Thymus (tissue), 11 donors: ENCODE measurements around the gene VTI1B. TPM values are rescaled to one million over a fixed set of nuclear protein-coding genes. Genes with fewer than 3 reads are reported as not detected.

Source experiments
- DNase-seq, 9 donors: peaks; one replicate each; pipeline ENCODE4 v3.0.0-alpha.2; 2013; ENCODE audit warnings: low spot score in 9 of 9, low read depth in 6 of 9, missing footprints in 1 of 9
- H3K27ac ChIP-seq, 2 donors: one replicate each; pipeline ENCODE4 v1.5.1; 2013; ENCODE audit warnings: control low read depth in 1 of 2, low read depth in 1 of 2, low read length in 1 of 2, mild to moderate bottlenecking in 1 of 2, moderate library complexity in 1 of 2
- H3K27me3 ChIP-seq, 2 donors: one replicate each; pipeline ENCODE4 v1.5.1; 2013; ENCODE audit warnings: low read length in 1 of 2; ENCODE audit not compliant: control insufficient read depth in 2 of 2, insufficient read depth in 1 of 2
- H3K36me3 ChIP-seq, 2 donors: one replicate each; pipeline ENCODE4 v1.5.1; 2013; ENCODE audit warnings: low read length in 1 of 2, mild to moderate bottlenecking in 1 of 2, moderate library complexity in 1 of 2; ENCODE audit not compliant: control insufficient read depth in 2 of 2, insufficient read depth in 2 of 2
- H3K4me1 ChIP-seq, 2 donors: one replicate each; pipeline ENCODE4 v1.5.1; 2013; ENCODE audit warnings: low read length in 2 of 2; ENCODE audit not compliant: control insufficient read depth in 2 of 2, insufficient read depth in 2 of 2
- H3K4me3 ChIP-seq, 2 donors: one replicate each; pipeline ENCODE4 v1.5.1; 2013; ENCODE audit warnings: low read length in 2 of 2, control low read depth in 1 of 2, mild to moderate bottlenecking in 1 of 2
- H3K9me3 ChIP-seq, 2 donors: one replicate each; pipeline ENCODE4 v1.5.1; 2013; ENCODE audit warnings: low read length in 1 of 2, mild to moderate bottlenecking in 1 of 2; ENCODE audit not compliant: control insufficient read depth in 2 of 2, insufficient read depth in 1 of 2
- WGBS: extraction: QIAGEN DNeasy Blood & Tissue Kit; methylation state at CpG from one replicate; pipeline ENCODE4 v1.1.7; 2013; 5-methylcytosine and 5-hydroxymethylcytosine counted together
- polyA plus RNA-seq: library from polyadenylated mRNA; stranded (reverse); fragments of 200-250 nt; gene quantifications from one replicate; pipeline ENCODE4 v1.2.3, GENCODE V29; 2013
- total RNA-seq: library from RNA; stranded (reverse); fragments of 120-200 nt; gene quantifications from one replicate; pipeline ENCODE4 v1.2.4, GENCODE V29; 2013
- donor health status: healthy.

VTI1B gene
- total and polyA plus RNA-seq, 2 donors: 37.1 to 71.0 TPM

- no peaks in the 10 kb centered on the region for H3K27me3 ChIP-seq
- H3K4me3 ChIP-seq: no peak overlapping the region
- H3K4me1 ChIP-seq: no peaks in the 10 kb centered on the region
- H3K27ac ChIP-seq: no peak overlapping the region
- no peaks in the 10 kb centered on the region for H3K9me3 ChIP-seq
- WGBS: 99% methylated on average over 5 of the region's 5 CpGs
- DNase-seq: no peak
- H3K36me3 ChIP-seq: peaks cover 21 to 25% of the 10 kb centered on the region in 2 donors
These were observed 29.0 kb downstream of the VTI1B start for GRCh38 chr14:67645414-67645813.

GRCh38 chr14:67644428-67644827, 30.0 kb downstream of the VTI1B start:
- H3K4me1 ChIP-seq: no peaks in the 10 kb centered on the region
- no peak overlapping the region for H3K27ac ChIP-seq
- H3K36me3 ChIP-seq: peaks cover 11 to 15% of the 10 kb centered on the region in 2 donors
- DNase-seq: no peak
- no peaks in the 10 kb centered on the region for H3K9me3 ChIP-seq
- H3K27me3 ChIP-seq: no peaks in the 10 kb centered on the region
- WGBS: 92% methylated on average over 2 of the region's 2 CpGs
- H3K4me3 ChIP-seq: no peak overlapping the region

- Histone ChIP-seq H3K27me3 (no peaks in the 10 kb centered on the region), H3K4me3 (no peak overlapping the region), H3K36me3 (peaks cover 5 to 11% of the 10 kb centered on the region in 2 donors), H3K27ac (no peak overlapping the region), H3K4me1 (no peaks in the 10 kb centered on the region), H3K9me3 (no peaks in the 10 kb centered on the region)
- WGBS: 93% methylated on average over 1 of the region's 1 CpG
- DNase-seq: no peak
These were observed 30.7 kb downstream of the VTI1B start for GRCh38 chr14:67643713-67644112.

- no peak overlapping the region for H3K27ac ChIP-seq
- 93% methylated on average over 5 of the region's 5 CpGs for WGBS
- H3K27me3 ChIP-seq: no peaks in the 10 kb centered on the region
- no peaks in the 10 kb centered on the region for H3K4me1 ChIP-seq
- no peak overlapping the region for H3K4me3 ChIP-seq
- no peaks in the 10 kb centered on the region for H3K9me3 ChIP-seq
- peaks cover 2 to 8% of the 10 kb centered on the region in 2 donors for H3K36me3 ChIP-seq
- no peak for DNase-seq
These were observed 32.3 kb downstream of the VTI1B start for GRCh38 chr14:67641902-67642749.

GRCh38 chr14:67641480-67641879, 33.0 kb downstream of the VTI1B start:
- H3K36me3 ChIP-seq: peaks cover under 1 to 8% of the 10 kb centered on the region in 2 donors
- H3K27me3 ChIP-seq: no peaks in the 10 kb centered on the region
- H3K27ac ChIP-seq: no peak overlapping the region
- DNase-seq: no peak
- no peak overlapping the region for H3K4me3 ChIP-seq
- no peaks in the 10 kb centered on the region for H3K9me3 ChIP-seq
- no peaks in the 10 kb centered on the region for H3K4me1 ChIP-seq
- WGBS: 98% methylated on average over 1 of the region's 1 CpG

GRCh38 chr14:67638642-67639041, 35.8 kb downstream of the VTI1B start:
- no peak overlapping the region for H3K27ac ChIP-seq
- no peaks in the 10 kb centered on the region for H3K27me3 ChIP-seq
- H3K9me3 ChIP-seq: no peaks in the 10 kb centered on the region
- H3K36me3 ChIP-seq: no peaks in the 10 kb centered on the region
- H3K4me1 ChIP-seq: no peaks in the 10 kb centered on the region
- no peak overlapping the region for H3K4me3 ChIP-seq
- WGBS: 98% methylated on average over 3 of the region's 3 CpGs
- no peak for DNase-seq

GRCh38 chr14:67636361-67636919, 38.0 kb downstream of the VTI1B start:
- Histone ChIP-seq H3K4me1 (no peaks in the 10 kb centered on the region), H3K9me3 (no peaks in the 10 kb centered on the region), H3K27me3 (no peaks in the 10 kb centered on the region), H3K27ac (no peak overlapping the region), H3K4me3 (no peak overlapping the region), H3K36me3 (no peaks in the 10 kb centered on the region)
- WGBS: 93% methylated on average over 3 of the region's 3 CpGs
- no peak for DNase-seq

GRCh38 chr14:67633451-67634147, 40.8 kb downstream of the VTI1B start:
- H3K27me3 ChIP-seq: no peaks in the 10 kb centered on the region
- H3K4me1 ChIP-seq: no peaks in the 10 kb centered on the region
- DNase-seq: no peak
- WGBS: 93% methylated on average over 5 of the region's 5 CpGs
- H3K4me3 ChIP-seq: no peak overlapping the region
- H3K9me3 ChIP-seq: no peaks in the 10 kb centered on the region
- H3K36me3 ChIP-seq: no peaks in the 10 kb centered on the region
- H3K27ac ChIP-seq: no peak overlapping the region

- 98% methylated on average over 5 of the region's 5 CpGs for WGBS
These were observed 43.5 kb downstream of the VTI1B start for GRCh38 chr14:67630938-67631337.

More at GRCh38 chr14:67630938-67631337, 43.5 kb downstream of the VTI1B start:
- Histone ChIP-seq H3K4me3 (no peak overlapping the region), H3K9me3 (no peaks in the 10 kb centered on the region), H3K4me1 (no peaks in the 10 kb centered on the region), H3K27ac (no peak overlapping the region), H3K27me3 (no peaks in the 10 kb centered on the region), H3K36me3 (no peaks in the 10 kb centered on the region)
- DNase-seq: no peak
